Mononuclear cell (primary cell): ENCODE measurements around the gene WNT3A. TPM values are rescaled to one million over a fixed set of nuclear protein-coding genes. Genes with fewer than 3 reads are reported as not detected.

ENCODE experiments used
- H3K27me3 ChIP-seq: 2 replicates; pipeline ENCODE4 v1.6.0; 2011; ENCODE audit warnings: low read length, control low read depth; ENCODE audit not compliant: insufficient read depth
- H3K4me1 ChIP-seq: 2 replicates; pipeline ENCODE4 v1.5.1; 2011; ENCODE audit warnings: mild to moderate bottlenecking, low read length, control low read depth; ENCODE audit not compliant: insufficient read depth
- H3K4me3 ChIP-seq: 2 replicates; pipeline ENCODE4 v1.5.1; 2011; ENCODE audit warnings: mild to moderate bottlenecking, low read length, moderate library complexity
- H3K9me3 ChIP-seq: 2 replicates; pipeline ENCODE4 v1.5.1; 2011; ENCODE audit warnings: low read depth, mild to moderate bottlenecking, control low read depth, low read length
- total RNA-seq: library from RNA; depleted of rRNA; stranded (reverse); fragments of >200 nt; gene quantifications from one replicate; pipeline ENCODE4 v1.2.3, GENCODE V29; 2012

The WNT3A gene
- total RNA-seq, 1 donor, result not detected

- Histone ChIP-seq H3K27me3 (peaks cover 36% of the 10 kb centered on the region), H3K4me1 (no peaks in the 10 kb centered on the region), H3K4me3 (no peak overlapping the region), H3K9me3 (no peaks in the 10 kb centered on the region)
Measured at GRCh38 chr1:227987181-227987580, 19.6 kb upstream of the WNT3A start.

GRCh38 chr1:227994632-227995300, 12.0 kb upstream of the WNT3A start:
- H3K4me3 ChIP-seq, result no peak overlapping the region
- H3K27me3 ChIP-seq, result peaks cover 3% of the 10 kb centered on the region

GRCh38 chr1:227996187-227996950, 10.4 kb upstream of the WNT3A start:
- Histone ChIP-seq H3K4me3 (no peak overlapping the region), H3K27me3 (no peaks in the 10 kb centered on the region), H3K9me3 (peaks cover 6% of the 10 kb centered on the region), H3K4me1 (no peaks in the 10 kb centered on the region)

More at GRCh38 chr1:227994632-227995300, 12.0 kb upstream of the WNT3A start:
- Histone ChIP-seq H3K4me1 (no peaks in the 10 kb centered on the region), H3K9me3 (peaks cover 6% of the 10 kb centered on the region)

GRCh38 chr1:227998374-227999055, 8.3 kb upstream of the WNT3A start:
- no peak overlapping the region for H3K4me3 ChIP-seq
- H3K4me1 ChIP-seq, result no peaks in the 10 kb centered on the region
- H3K27me3 ChIP-seq, result peaks cover 6% of the 10 kb centered on the region
- H3K9me3 ChIP-seq, result peaks cover 6% of the 10 kb centered on the region

- Histone ChIP-seq H3K27me3 (peaks cover 6% of the 10 kb centered on the region), H3K4me3 (no peak overlapping the region), H3K9me3 (peaks cover 6% of the 10 kb centered on the region), H3K4me1 (no peaks in the 10 kb centered on the region)
Measured at GRCh38 chr1:227999056-227999930, 7.5 kb upstream of the WNT3A start.

GRCh38 chr1:228000416-228000815, 6.4 kb upstream of the WNT3A start:
- Histone ChIP-seq H3K4me1 (no peaks in the 10 kb centered on the region), H3K9me3 (peaks cover 6% of the 10 kb centered on the region), H3K4me3 (no peak overlapping the region), H3K27me3 (peaks cover 17% of the 10 kb centered on the region)

- Histone ChIP-seq H3K4me1 (no peaks in the 10 kb centered on the region), H3K4me3 (no peak overlapping the region), H3K27me3 (peaks cover 22% of the 10 kb centered on the region), H3K9me3 (peaks cover 6% of the 10 kb centered on the region)
Measured at GRCh38 chr1:228000836-228001563, 5.8 kb upstream of the WNT3A start.

GRCh38 chr1:228001738-228002535, 4.9 kb upstream of the WNT3A start:
- Histone ChIP-seq H3K9me3 (peaks cover 3% of the 10 kb centered on the region), H3K27me3 (peaks cover 24% of the 10 kb centered on the region), H3K4me3 (no peak overlapping the region), H3K4me1 (no peaks in the 10 kb centered on the region)

GRCh38 chr1:228002792-228003191, 4.0 kb upstream of the WNT3A start:
- Histone ChIP-seq H3K9me3 (no peaks in the 10 kb centered on the region), H3K4me1 (no peaks in the 10 kb centered on the region), H3K27me3 (peaks cover 28% of the 10 kb centered on the region)

GRCh38 chr1:228003461-228004330, 3.1 kb upstream of the WNT3A start:
- Histone ChIP-seq H3K9me3 (no peaks in the 10 kb centered on the region), H3K27me3 (peaks cover 36% of the 10 kb centered on the region), H3K4me3 (no peak overlapping the region), H3K4me1 (no peaks in the 10 kb centered on the region)

More at GRCh38 chr1:228002792-228003191, 4.0 kb upstream of the WNT3A start:
- no peak overlapping the region for H3K4me3 ChIP-seq

GRCh38 chr1:228004331-228004855, 2.4 kb upstream of the WNT3A start:
- Histone ChIP-seq H3K4me3 (no peak overlapping the region), H3K27me3 (peaks cover 41% of the 10 kb centered on the region), H3K9me3 (no peaks in the 10 kb centered on the region), H3K4me1 (no peaks in the 10 kb centered on the region)

- H3K9me3 ChIP-seq, result no peaks in the 10 kb centered on the region
- no peaks in the 10 kb centered on the region for H3K4me1 ChIP-seq
- H3K27me3 ChIP-seq, result peaks cover 41% of the 10 kb centered on the region
- H3K4me3 ChIP-seq, result no peak overlapping the region
Measured at GRCh38 chr1:228004856-228005462, 1.8 kb upstream of the WNT3A start.
